GM18511 (cell line): ENCODE measurements around the gene CNIH3.

Experiments
- ATAC-seq: cut with Tn5 transposase; IDR thresholded peaks from one replicate; pipeline ENCODE4 v1.9.1; 2021; ENCODE audit warnings: mild to moderate bottlenecking, moderate library complexity; ENCODE audit not compliant: unreplicated experiment

CNIH3 gene

DNA sequence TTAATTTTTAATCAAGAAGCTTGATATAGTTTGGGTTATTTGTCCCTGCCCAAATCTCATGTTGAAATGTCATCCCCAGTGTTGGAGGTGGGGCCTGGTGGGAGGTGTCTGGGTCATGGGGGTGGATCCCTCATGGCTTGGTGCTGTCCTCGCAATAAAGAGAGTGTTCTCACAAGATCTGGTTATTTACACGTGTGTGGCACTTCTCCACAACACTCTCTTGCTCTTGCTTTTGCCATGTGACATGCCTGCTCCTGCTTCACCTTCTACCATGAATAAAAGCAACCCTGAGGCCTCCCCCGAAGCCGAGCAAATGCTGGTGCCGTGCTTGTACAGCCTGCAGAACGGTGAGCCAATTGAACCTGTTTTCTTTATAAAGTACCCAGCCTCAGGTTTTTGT is 2.6 kb upstream of the CNIH3 start:
- ATAC-seq: no peak

DNA sequence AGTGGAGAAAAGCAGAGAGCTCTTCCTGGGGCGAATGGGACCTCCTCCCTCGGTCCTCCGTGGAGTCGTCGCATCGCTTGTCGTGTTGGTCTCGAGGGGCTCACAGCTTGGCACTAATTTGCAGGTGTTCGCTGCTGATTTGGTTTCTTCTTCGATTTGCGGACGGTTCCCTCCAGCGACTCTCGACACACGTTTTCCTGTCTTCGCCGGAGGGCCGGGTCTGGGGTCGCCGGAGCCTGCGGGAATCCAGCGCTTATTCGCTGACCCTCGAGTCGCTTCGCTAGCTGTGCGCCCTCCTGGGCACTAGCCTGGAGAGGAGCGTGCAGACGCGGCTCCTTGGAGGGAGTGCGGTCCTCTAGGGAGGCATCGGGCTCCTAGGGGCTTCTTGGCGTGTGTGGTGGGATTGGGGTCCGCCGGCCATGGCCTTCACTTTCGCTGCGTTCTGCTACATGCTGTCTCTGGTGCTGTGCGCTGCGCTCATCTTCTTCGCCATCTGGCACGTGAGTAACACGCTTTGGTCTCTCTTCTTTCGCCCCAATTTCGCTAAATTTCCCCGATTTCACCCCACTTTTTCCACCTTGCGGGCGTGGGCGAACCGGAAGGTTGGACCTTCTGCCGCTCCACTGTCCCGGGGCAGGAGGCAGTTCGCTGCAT is 766 bp downstream of the CNIH3 start:
- ATAC-seq: no peak

DNA sequence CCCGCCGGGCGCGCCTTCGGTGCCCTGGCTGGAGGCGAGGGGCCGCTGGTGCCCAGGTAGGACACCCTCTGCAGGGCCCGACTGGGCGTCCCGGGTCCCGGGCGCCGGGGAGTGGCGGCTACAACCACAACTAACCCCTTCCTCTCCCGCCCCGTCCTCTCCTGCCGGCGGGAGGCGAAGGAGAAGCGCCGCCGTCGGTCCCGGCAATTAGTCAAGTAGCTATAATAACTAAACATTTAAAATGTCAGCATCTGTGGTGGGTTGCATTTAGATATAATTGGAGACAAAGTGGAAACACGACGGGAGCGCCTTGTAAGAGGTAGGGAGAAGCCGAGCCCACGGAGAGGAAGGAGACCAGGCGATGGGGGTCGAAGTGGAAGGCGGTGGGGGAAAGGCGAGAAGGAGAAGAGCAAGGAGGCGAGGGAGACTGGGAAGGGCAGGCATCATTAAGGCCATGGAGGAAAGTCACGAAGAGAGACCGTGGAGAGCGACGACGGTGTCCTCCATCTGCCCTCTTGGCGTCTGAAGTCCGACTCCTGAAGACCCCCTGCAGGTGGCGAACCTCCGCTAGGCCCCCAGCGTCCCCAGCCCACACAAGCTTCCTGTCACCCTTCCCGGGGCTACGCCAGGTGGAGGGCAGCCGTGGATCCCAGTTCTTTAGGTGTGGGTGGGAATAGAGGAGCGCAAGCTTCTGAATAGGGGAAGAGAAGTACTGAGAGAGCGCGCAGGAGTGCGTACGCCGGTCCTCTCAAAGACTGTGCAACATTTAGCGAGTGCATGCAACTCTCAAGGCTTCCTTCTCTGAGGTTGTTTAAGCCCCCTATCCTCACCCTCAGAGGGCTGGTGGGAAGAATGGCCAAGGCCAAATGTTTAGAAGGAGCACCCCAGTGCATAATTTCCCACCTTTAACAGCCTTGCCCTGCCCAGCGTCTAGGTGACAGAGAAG is 1.6 kb downstream of the CNIH3 start:
- ATAC-seq: no peak

DNA sequence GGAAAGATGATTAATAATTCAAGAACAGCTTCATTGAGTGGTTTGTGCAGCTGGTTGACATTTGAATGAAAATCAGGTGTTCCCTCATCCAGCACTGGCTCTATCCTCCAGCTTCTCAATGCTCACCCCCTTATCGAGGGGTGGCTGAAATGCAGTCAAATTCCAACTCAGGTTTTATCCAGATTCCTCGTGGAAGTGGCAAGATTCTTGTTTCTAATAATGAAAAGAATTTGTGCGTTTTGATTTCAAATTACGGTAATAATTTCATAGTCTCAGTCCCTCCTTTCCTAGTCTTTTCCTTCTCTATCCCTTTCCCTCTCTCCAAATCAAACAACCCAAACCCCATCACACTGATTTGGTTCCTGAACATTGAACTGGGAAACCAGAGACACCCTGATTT is 3.1 kb downstream of the CNIH3 start:
- no peak for ATAC-seq

DNA sequence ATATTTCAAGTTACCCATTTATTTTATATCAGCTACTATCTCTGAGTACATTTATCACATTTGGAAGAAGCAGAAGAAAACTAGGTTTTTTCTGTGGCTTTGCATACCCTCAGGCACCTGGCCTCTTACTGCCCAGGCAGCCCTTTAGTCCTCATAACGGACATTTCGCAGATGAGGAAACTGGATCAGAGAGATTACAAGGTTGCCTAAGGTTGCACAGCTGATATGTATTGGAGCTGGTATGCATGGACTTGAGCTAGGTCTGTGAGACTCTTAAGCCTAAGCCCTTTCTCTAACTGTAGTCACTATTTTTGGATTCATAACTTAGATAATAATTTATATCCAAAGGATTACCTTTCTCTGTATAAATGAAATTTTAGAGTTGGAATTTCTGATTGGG is 4.0 kb downstream of the CNIH3 start:
- ATAC-seq: no peak

DNA sequence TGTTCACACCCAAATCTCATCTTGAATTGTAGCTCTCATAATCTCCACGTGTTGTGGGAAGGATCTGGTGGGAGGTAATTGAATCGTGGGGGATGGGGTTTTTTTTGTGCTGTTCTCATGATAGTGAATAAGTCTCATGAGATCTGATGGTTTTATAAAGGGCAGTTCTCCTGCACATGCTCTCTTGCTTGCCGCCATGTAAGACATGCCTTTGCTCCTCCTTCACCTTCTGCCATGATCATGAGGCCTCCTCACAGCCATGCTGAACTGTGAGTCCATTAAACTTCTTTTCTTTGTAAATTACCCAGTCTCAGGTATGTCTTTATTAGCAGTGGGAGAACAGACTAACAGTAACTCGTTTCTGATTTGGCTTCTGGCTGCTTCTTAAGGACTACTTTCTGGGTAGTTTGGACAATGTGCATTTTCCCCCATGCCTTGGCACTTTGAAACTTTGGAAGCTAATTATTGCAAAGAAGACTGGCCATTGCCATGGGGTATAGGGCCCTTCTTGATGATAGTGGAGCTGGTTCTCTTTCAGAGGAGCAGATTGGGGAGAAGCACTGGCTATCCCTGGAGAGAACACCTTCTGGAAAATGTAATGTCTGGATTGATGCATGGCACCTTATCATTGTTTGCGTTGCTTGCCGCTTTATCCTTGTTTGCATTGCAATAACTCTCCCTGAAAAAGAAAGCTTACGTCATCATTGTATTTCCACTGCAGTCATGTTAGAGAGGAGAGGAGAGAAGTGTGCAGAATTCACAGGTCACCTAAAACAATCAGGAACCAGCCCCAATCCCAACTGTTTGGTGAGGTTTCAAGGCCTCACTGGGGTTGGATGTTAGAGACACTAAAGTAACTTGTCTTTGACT is 5.9 kb downstream of the CNIH3 start:
- no peak for ATAC-seq

DNA sequence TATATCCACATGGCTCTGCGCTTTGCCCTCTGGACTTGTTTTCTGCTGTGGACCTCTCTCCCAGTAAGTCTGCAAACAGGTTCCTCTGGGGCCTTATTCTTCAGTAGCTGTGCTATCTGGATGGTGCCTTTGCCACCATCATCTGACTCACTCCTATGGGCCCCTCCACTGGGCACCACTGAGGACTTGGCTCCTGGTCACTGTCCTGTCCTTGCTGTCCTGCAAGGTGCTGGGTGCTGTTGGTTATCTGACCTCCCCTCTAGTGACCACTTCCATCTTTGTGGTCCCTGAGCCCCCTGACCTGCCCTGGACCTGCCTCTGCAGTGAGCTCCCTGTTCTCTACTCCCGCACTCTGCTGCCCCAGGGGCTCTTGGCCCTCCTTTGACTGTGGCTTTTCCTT is 6.7 kb downstream of the CNIH3 start:
- ATAC-seq: no peak

DNA sequence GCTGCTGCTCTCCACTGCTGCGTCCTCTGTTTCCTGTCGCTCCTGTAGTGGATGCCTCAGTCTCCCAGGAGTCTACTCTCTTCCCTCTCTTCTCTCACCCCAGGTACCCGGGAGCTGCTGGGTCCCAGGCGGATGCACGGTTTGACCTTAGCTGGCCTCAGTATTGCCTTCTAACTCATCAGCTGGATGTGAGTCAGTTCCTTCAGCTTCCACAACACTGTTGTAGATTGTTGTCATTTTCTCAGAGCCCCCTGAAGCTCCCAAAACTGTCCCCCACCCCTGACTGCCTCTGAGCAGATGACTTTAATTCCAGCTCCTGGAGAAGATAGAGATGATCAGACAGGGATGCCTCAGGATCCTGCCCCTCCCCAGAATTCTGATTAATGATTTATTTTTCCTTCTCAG is 7.2 kb downstream of the CNIH3 start:
- ATAC-seq: peak; percentile 7

DNA sequence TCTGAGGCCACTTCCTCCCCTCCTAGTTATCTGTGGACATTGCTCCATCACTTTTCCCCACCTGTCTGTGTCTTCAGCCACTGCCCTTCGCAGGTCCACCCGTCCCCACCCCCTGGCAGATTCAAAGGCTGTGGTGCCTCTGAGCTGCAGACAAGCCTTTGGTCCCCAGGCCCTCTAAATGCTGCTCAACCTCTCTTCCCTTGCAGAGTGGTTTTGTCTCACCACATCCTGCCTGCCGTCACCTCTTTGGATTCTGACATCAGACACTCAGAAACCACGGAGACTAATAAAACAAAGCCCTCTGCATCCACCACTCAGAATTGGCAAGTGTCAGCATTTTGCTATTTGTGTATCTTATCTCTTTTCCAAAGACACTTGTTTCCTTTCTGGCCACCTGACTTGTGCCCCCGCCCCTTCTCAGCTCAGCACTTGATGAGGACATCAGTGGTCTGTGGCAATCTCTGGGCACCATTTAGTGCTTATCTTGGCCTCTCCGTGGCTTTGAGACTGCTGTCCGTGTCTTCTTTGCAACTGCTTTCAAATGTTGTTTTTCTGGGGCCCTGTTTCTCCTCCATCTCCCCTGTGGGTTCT is 7.7 kb downstream of the CNIH3 start:
- ATAC-seq: peak; percentile 94

DNA sequence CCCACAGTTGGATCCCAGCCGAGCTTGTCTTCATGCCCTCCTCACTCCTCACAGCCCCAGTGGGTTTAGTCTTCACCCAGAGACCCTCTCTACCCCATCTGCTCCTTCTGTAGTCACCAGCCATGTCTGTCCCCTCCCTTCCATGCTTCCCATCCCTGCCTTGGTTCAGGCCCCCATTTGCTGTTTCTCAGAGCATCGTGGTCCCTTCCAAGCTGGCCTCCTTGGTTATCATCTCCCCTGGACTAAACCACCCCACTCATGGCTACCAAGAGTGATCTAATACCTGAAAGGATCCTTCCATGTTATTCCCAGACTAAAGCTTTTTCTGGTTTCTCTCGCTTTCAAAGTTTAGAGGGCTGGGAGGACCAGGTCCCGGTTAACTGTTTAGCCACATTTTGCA is 8.3 kb downstream of the CNIH3 start:
- ATAC-seq: no peak

DNA sequence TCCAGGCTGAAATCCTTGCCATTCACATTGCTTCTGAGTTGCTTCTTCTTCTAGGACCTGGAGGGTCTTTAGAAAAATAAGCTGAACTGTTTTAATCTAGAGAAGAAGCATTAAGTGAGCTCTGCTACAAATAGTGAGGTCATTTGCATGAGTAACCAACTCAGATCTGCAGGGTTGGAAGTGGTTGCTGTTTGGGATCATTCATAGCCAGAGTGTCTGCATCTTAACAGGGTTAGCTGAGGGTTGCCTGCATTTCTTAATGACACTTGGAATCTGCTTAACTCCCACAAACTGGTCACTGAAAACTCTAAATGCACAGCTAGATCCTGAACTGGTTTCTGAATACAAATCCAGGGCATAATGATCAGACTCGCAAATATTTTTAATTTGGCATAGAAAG is 9.9 kb downstream of the CNIH3 start:
- ATAC-seq: no peak

DNA sequence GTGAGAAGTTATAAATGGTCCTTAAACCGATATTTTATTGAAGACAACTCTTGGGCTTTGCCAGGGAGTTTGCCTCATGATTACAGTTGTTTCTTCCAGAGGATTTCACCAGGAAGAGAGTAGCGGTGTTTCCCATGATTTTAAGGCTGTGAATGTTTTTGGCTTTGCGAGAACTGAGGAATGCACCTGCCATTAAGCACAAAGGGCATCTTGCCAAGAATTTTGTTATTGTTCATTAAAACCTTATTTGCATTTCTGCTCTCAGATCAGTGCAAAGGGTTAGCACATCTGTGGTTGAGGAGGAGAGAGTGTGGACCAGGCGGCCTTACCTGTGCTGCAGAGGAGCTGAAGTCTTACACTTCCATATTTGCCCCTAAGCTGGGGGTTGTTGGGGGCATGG is 13.8 kb downstream of the CNIH3 start:
- no peak for ATAC-seq

DNA sequence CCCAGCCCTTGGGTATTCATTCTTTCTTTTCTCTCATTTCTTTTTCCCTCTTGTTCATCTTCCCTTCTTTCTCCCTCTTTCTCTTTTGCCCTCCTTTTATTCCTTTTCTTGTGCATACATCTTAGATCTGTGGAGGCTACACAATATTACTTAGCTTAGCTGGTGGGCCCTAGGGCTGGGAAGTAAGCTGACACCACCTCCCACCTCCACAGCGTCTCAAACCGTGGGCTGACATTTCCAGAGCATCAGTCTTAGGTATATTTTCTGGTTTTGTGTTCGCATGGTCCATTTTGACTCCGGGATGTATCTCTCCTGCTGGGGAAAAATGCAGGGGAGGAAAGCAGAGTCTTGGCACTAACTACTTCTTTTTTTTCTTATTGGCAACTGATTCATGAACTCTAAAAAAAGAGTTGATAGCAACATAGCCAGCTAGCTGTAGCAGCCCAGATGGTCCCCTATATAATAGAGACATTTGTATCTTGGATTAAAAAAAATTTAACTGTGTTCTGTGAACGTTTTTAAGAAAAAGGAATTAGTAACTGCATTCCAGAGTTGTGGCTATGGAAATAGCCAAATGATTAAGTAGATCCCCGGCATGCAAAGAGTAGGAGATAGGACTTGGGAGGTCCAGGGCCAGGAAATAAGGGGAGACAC is 15.5 kb downstream of the CNIH3 start:
- ATAC-seq: no peak

DNA sequence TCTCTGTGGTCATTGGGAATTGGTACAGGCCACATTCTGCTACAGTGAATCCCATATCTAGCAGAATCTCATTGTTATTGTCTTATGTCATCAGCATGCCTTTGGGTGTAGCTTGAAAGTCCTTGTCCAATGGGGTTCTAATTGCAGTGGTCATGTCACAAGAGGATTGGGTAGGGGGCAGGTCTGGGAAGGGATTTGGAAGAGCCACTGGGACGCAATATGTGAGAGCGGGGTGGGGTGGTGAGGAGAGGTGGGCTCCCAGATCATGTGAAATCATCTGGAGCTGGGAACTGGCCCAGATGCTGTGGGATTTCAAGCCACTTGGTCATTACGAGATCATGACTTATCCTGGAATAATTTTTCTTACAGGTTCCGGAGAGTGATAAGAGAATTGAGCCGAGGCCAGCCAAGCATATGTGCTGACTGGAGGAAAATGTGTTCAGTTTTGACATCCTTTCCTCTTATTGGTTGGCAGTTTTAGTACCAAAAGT is 16.3 kb downstream of the CNIH3 start:
- no peak for ATAC-seq

DNA sequence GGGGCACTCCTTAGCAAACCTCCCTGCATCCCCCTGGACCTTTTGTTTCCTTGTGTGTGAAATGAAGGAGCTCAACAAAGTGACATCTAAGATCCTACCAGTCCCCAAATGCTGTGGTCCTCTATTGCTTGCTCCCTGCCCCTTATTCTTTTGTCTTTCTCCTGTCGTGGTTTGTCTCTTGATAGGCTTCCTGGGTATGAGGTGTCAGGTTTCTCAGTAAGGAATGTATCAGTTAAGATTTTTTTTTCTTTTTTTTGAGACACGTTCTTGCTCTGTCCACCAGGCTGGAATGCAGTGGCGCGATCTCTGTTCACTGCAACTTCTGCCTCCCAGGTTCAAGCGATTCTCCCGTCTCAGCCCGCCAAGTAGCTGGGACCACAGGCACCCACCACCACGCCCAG is 16.8 kb downstream of the CNIH3 start:
- no peak for ATAC-seq

DNA sequence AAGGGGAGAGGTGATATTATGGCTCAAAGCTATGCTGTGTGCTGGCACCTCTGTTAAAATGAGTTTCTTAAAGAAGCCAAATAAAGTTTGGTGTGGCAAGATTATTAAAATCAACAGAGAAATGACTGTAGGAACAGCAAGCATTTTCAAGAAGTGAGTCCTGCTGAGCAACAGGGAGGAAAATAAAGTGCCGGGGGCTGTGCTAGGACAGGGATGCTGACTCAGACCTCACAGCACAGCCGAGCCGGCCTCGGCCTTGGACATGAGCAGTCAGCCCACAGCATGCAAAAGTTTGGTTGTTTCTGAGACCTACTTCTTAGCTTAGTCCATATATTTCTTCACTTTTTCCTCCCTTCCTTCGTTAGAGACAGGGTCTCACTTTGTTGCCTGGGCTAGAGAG is 19.2 kb downstream of the CNIH3 start:
- no peak for ATAC-seq

DNA sequence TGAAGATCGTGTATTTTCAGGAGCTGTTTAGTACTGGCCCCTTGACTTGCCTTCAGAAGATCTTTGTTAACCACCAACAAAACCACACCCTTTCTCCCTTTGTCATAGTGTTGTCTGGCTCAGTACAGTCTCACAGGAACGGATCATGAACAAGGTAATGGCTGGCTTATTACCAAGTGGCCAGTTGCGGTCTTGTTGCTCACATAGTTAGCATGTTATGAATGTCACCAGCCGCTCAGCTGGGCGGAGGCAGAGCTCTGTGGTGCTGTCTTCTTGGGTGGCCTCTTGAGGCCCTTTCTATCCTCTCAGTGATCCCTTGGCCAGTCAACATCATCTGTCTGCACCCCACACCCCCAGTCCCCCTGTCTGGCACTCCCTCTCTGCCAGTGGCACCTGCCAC is 21.4 kb downstream of the CNIH3 start:
- ATAC-seq: no peak

DNA sequence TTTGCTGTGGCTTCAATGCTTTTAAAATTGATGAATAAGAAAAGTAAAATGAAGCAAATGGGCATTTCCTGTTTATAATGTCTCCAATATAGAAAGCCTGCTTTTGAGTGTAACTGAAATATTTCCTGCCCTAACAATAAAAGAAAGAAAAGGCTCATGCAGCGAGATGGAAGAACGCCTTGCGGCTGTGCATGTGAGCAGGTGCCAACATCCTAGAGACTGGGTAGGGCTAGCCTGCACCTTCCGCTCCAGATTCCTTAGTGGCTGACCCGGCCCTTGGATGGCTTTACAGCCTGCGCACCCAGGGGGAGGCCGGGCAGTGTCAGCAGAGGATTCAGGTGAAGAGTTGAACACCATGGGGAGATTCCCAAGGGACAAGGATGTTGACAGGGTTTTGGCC is 21.8 kb downstream of the CNIH3 start:
- ATAC-seq: no peak

DNA sequence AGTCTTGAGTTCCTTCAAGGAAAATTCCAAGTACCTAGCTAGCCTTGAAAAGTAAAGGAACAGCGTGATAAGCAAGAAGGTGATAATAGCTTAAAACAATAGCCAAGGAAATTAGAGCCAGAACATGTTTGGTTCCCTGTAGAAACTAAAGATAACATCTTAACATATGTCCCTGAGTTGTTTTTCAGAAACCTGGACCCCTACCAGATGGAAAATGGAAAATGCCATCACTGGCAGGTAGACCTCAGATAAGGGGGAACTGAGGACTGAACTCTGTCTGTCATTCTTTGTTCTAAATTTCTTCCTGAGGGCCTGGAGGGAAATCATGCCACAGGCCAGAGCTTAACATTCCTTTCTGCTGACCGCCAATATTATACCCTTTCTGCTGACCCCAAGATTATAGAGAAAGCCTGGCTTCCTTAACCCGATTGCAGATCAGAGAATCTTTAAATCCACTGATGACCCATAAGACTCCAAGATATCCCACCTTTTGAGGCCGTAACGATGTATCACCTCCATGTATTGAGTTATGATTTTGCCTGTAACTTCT is 23.4 kb downstream of the CNIH3 start:
- no peak for ATAC-seq

DNA sequence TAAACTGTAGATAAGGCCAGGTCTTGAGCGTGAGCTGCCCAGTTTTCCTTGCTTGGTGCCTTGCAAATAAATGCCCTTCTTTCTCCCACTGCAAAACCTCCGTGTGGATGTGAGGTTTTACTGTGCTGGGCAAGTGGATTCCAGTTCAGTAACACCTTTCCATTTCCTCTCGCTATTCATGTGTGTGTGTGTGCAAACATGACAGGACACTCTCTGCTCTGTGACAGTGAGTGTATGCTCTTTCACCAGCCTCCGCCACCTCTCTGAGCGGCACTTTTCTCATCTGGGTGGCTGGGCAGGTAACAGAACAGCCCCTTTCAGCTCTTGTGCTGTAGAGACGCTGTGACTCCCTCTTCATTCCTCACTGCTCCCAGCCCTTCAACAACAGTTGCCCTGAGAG is 23.9 kb downstream of the CNIH3 start:
- no peak for ATAC-seq
